ENCODE measurements around the gene PLPPR3.
"Not testable (repeated sequence)": the region's sequence is repeated elsewhere in the genome, so short reads cannot be mapped to it uniquely, and the experiment has no call there.

The PLPPR3 gene

DNA sequence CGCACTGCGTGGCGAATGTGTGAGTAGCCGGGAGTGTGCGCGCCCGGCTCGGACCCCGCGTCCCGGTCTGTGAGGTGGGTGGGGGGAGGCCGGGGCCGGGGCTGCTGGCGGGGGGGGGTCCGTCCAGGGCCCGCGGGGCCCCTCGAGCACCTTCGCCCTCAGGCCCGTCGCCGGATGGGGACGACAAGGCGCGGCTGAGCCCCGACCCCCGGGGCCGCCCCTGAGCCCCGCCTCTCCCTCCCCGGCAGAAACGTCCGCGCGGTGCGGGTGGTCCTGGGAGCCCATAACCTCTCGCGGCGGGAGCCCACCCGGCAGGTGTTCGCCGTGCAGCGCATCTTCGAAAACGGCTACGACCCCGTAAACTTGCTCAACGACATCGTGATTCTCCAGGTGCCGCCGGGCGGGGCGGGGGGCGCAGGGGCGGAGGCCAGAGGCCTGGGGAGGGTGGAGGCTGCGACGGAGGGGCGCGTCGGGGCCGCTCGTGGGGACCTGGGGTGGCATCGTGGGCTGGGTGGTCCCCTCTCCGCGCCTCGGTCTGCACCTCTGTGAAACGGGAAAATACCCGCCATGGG is 31.3 kb upstream of the PLPPR3 start:
- DNase-seq = no peak

DNA sequence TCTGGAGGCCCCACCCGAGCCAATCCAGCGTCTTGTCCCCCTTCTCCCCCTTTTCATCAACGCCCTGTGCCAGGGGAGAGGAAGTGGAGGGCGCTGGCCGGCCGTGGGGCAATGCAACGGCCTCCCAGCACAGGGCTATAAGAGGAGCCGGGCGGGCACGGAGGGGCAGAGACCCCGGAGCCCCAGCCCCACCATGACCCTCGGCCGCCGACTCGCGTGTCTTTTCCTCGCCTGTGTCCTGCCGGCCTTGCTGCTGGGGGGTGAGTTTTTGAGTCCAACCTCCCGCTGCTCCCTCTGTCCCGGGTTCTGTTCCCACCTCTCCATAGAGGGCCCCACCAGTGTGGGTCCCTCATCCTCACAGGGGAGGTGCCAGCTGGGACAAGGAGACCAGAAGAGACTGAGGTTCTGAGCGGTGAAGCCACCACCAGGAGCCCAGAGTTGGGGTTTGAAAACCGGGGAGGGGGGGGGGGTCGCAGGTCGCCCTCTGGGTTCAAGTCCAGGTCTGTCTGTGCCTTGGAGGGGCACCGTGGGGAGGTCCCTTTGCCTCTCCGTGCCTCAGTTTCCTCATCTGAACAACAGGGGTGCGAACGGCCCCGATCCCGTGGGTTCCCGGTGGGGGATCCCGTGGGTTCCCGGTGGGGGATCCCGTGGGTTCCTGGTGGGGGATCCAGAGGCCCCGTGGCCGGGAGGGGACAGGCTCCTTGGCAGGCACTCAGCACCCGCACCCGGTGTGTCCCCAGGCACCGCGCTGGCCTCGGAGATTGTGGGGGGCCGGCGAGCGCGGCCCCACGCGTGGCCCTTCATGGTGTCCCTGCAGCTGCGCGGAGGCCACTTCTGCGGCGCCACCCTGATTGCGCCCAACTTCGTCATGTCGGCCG is 30.6 kb upstream of the PLPPR3 start, which contains the start of gene ELANE:
TSS of gene ELANE (plus strand) at position 168 of the 878 bp plus-strand sequence. CDS start at position 194, 26 bp downstream.
- DNase-seq = no peak

- DNase-seq = no peak
Measured at GRCh38 chr19:850979-851335, 29.2 kb upstream of the PLPPR3 start.

- no peak for DNase-seq
Measured at GRCh38 chr19:850221-850978, 28.6 kb upstream of the PLPPR3 start.

- not testable (repeated sequence) for DNase-seq
Measured at GRCh38 chr19:849195-849594, 27.4 kb upstream of the PLPPR3 start.

DNA sequence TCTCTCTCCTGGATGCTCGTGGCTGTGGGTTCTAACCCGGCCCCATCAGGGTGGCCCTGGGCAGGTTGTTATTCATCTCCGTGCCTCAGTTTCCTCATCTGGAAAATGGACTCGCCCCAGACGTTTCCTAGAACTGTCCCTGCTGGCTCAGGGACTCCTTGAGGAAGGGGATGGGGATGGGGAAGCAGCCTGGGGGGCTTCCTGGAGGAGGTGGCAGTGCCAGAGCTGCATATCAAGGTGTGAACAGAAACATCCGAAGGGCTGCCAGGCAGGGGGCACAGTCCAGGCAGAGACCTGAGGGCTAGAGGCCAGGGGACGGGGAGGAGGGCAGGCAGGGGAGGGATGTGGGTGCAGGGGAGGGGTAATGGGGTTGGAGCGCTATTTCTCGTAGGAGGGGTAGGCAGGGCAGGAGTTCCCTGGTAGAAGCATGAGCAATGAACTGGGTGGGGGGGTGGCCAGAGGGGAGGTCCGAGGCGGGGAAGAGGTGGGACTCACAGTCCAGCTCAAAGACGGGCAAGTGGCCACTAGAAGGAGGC is 26.7 kb upstream of the PLPPR3 start:
- no peak for DNase-seq

GRCh38 chr19:845707-846521 is 24.2 kb upstream of the PLPPR3 start:
- no peak for DNase-seq

DNA sequence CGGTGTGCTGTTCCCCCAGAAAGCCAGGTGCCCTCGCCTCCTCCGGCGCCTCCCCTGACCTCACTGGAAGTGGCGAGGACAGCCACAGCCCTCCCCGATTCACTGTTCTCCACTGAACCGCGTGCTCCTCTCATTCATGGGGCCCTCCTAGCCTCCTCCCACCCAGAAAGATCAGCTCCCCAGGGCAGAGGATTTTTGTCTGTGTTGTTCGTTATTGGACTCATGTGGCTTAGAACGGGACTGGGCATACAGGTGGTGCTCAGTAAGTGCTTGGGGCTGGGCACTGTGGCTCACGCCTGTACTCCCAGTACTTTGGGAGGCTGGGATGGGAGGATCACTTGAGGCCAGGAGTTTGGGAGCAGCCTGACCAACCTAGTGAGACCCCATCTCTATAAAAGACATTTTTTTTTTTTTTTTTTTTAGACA is 22.8 kb upstream of the PLPPR3 start:
- DNase-seq = no peak

DNA sequence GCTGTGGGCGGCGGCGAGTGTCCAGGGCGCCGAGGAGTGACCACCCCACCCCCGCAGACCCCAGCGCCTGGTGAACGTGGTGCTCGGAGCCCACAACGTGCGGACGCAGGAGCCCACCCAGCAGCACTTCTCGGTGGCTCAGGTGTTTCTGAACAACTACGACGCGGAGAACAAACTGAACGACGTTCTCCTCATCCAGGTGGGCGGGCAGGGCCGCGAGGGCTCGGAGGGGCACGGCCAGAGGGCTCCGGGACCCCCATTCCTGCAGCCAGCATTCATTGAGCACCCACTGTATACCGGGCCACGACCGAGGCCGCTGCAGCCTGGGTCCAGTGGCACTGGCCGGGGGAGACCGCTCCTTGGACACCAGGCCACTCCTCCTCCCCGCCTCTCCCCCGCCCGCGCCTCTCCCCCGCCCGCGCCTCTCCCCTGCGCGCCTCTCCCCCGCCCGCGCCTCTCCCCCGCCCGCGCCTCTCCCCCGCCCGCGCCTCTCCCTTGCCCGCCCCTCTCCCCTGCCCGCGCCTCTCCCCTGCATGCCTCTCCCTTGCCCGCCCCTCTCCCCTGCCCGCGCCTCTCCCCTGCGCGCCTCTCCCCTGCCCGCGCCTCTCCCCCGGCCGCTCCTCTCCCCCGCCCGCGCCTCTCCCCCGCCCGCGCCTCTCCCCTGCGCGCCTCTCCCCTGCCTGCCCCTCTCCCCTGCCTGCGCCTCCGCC is 22.2 kb upstream of the PLPPR3 start:
- DNase-seq = no peak

- DNase-seq = no peak
Measured at GRCh38 chr19:843180-843835, 21.6 kb upstream of the PLPPR3 start.

DNA sequence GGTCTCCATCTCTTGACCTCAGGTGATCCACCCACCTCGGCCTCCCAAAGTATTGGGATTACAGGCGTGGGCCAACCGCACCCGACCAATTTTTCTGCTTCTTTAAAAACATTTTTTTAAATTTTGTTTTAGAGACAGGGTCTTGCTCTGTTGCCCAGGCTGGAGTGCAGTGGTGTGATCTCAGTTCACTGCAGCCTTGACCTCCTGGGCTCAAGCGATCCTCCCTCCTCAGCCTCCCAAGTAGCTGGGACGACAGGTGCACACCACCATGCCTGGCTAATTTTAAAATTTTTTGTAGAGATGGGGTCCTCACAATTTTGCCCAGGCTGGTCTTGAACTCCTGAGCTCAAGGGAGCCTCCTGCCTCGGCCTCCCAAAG is 21.0 kb upstream of the PLPPR3 start:
- DNase-seq = not testable (repeated sequence)

DNA sequence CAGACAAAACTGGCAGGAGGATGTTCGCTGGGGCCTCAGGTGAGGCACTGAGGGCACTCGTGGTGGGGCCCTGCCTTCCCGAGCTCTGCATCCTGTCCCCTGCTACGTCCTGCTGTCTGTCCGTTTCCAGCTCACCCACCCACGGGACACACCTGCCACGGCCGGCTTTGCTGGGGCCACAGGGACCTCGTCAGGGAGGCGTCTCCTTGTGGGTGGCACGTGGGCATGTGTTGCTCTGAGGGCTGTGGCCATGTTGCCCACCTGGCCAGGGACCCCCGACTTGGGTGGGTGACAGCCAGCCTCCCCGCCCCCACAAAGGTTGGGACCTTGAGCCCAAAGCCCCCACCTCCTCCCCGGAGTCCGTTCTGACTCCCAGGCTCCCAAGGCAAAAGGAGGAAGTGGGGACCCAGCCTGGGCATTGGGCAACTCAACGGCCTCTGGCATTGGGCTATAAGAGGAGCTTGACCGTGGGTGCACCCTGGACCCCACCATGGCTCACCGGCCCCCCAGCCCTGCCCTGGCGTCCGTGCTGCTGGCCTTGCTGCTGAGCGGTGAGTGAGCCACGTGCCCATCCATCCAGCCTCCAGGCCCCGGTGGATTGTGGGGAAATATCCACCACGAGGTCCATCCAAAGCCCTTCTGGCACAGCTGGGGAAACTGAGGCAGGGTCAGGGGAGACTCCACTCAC is 18.9 kb upstream of the PLPPR3 start, which contains the start of gene PRTN3:
TSS of gene PRTN3 (plus strand) at position 481 of the 688 bp plus-strand sequence. CDS start at position 491, 10 bp downstream.
- DNase-seq = no peak

GRCh38 chr19:835210-835810 is 13.6 kb upstream of the PLPPR3 start:
- DNase-seq = no peak

- DNase-seq = no peak
Measured at GRCh38 chr19:834216-834615, 12.5 kb upstream of the PLPPR3 start.

DNA sequence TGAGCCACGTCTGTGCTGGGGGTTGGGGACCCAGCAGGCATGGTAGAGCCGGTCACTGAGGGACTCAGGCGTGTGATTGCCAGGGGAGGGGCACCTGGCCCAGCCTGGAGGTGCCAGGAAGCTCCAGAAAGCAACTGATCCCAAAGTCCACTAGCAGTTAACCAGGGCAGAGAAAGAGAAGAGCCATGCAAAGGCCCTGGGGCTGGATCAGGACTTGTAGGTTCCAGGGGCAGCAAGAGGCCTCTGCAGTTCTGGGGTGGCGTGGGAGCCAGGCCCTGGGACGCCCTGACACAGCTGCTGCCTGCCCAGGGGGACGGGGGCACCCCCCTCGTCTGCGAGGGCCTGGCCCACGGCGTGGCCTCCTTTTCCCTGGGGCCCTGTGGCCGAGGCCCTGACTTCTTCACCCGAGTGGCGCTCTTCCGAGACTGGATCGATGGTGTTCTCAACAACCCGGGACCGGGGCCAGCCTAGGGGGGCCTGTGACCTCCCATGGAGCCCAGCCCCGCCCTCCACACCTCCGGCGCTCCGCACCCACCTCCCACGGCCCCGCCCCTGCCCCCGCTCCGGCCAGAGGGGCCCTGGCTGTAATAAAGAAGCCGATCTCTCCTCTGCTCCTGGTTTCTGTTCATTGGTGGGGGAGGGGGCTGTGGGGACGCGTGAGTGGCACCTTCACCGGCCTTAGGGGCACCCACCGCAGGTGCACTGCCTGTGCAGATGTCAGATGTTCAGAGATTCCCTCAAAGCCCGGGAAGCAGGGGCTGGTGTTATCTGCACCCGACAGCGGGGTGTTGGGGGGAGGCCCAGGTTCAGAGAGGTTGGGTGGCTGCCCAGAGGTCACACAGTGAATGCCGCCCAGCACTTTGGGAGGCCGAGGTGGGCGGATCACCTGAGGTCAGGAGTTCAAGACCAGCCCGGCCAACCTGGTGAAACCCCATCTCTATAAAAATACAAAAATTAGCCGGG is 9.9 kb upstream of the PLPPR3 start:
- no peak for DNase-seq

GRCh38 chr19:829129-829758 is 7.5 kb upstream of the PLPPR3 start:
- no peak for DNase-seq

- no peak for DNase-seq
Measured at GRCh38 chr19:827710-828321, 6.1 kb upstream of the PLPPR3 start, which contains the start of gene AZU1. Gene AZU1 (plus strand): TSS chr19:827837. CDS start chr19:827847, 10 bp downstream.

DNA sequence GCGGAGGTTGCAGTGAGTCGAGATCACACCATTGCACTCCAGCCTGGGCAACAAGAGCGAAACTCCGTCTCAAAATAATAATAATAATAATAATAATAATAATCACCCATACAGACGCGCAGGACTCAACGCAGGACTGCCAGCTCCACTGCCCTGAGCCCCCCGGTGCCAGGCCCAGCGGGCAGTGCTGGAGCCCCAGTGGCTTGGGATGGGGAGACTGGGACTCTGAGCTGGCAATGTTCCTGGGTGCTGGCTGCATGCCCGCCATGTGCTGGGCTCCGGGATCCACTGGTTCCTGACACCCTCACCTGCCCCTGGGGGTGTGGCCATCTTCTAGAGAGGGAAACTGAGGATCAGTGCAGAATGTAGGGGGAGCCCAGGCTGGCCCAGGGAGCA is 5.6 kb upstream of the PLPPR3 start:
- DNase-seq = no peak

Measured in CD4-positive, alpha-beta T cell treated with Interleukin-17A for 1 hour (primary cell).